H1 (cell line): ENCODE results near the gene EXOG. TPM values are rescaled to one million over a fixed set of nuclear protein-coding genes. Genes with fewer than 3 reads are reported as not detected.

Experiments used
- CTCF ChIA-PET: fragments of 300-600 bp; sonication (Branson Sonifier 250); formaldehyde crosslinking; loops from one replicate; lab custom pipeline; 2021; ENCODE audit not compliant: partially characterized antibody; lab: Charles Lee
- POLR2A ChIA-PET: fragments of 300-600 bp; sonication (Branson Sonifier 250); formaldehyde crosslinking; loops from one replicate; lab custom pipeline; 2021; ENCODE audit warnings: inconsistent platforms; ENCODE audit not compliant: partially characterized antibody; lab: Charles Lee
- DNase-seq, 2 experiments: peaks; one replicate each; pipeline versions ENCODE4 v3.0.0 to v3.0.0-alpha.2; 2010 to 2022; ENCODE audit warnings: low spot score in 2 of 2, low read depth in 1 of 2, mixed read lengths in 1 of 2
- FAIRE-seq: peaks from 2 replicates; lab custom pipeline; 2011; peaks lifted over from hg19 to GRCh38; lab: Jason Lieb, UNC
- H2AFZ ChIP-seq: 2 replicates; pipeline ENCODE4 v1.8.1; 2012; ENCODE audit warnings: low read length, inconsistent platforms
- H2AK5ac ChIP-seq: 2 replicates; pipeline ENCODE4 v1.6.1; 2013; ENCODE audit warnings: low read depth, low read length
- H2BK120ac ChIP-seq: replicated peaks from 2 replicates; pipeline ENCODE3; 2013; ENCODE audit warnings: low read depth, low read length, inconsistent platforms
- H2BK12ac ChIP-seq: 2 replicates; pipeline ENCODE4 v1.6.1; 2013; ENCODE audit warnings: low read depth, low read length
- H2BK15ac ChIP-seq: 2 replicates; pipeline ENCODE4 v1.6.1; 2013; ENCODE audit warnings: low read length
- H2BK20ac ChIP-seq: 2 replicates; pipeline ENCODE4 v1.6.1; 2013; ENCODE audit warnings: low read length
- H2BK5ac ChIP-seq: 2 replicates; pipeline ENCODE4 v1.6.1; 2013; ENCODE audit warnings: low read depth, low read length
- H3K14ac ChIP-seq: 2 replicates; pipeline ENCODE4 v1.6.1; 2013; ENCODE audit warnings: inconsistent platforms; ENCODE audit not compliant: insufficient read length
- H3K18ac ChIP-seq: 2 replicates; pipeline ENCODE4 v1.6.1; 2013; ENCODE audit warnings: low read length; ENCODE audit errors: extremely low read depth
- H3K23ac ChIP-seq: 2 replicates; pipeline ENCODE4 v1.6.1; 2013; ENCODE audit warnings: inconsistent platforms; ENCODE audit not compliant: insufficient read length
- H3K23me2 ChIP-seq: 2 replicates; pipeline ENCODE4 v1.6.1; 2013; ENCODE audit warnings: low read depth, low read length
- H3K27ac ChIP-seq: 2 replicates; pipeline ENCODE4 v1.6.1; 2011; ENCODE audit warnings: low read depth, low read length, inconsistent platforms
- H3K27me3 ChIP-seq, 4 experiments: replicated peaks in 1 of 4; 1 replicate in 1 of 4; 2 replicates in 3 of 4; pipeline versions ENCODE4 v1.6.1 to v1.8.1; 2011 to 2013; ENCODE audit warnings: low read length in 3 of 4, mild to moderate bottlenecking in 3 of 4, inconsistent platforms in 2 of 4, mixed read lengths in 2 of 4, moderate library complexity in 1 of 4; ENCODE audit not compliant: control insufficient read depth in 3 of 4, insufficient read depth in 3 of 4; ENCODE audit errors: extremely low read depth in 1 of 4
- H3K36me3 ChIP-seq, 4 experiments: 2 replicates each; pipeline versions ENCODE4 v1.6.1 to v1.8.1; 2011 to 2013; ENCODE audit warnings: mild to moderate bottlenecking in 4 of 4, low read length in 3 of 4, moderate library complexity in 2 of 4, control low read depth in 1 of 4, inconsistent platforms in 1 of 4; ENCODE audit not compliant: insufficient read depth in 4 of 4, control insufficient read depth in 2 of 4
- H3K4ac ChIP-seq: replicated peaks from 2 replicates; pipeline ENCODE3; 2013; ENCODE audit warnings: low read length, low read depth, mixed read lengths, inconsistent platforms; ENCODE audit not compliant: insufficient read length
- H3K4me1 ChIP-seq, 4 experiments: replicated peaks in 1 of 4; 1 replicate in 1 of 4; 2 replicates in 3 of 4; pipeline versions ENCODE4 v1.6.1 to v1.8.1; 2011 to 2013; ENCODE audit warnings: low read length in 3 of 4, inconsistent platforms in 2 of 4, mixed read lengths in 1 of 4; ENCODE audit not compliant: insufficient read depth in 4 of 4, control insufficient read depth in 3 of 4
- H3K4me2 ChIP-seq, 2 experiments: 2 replicates each; pipeline versions ENCODE4 v1.6.1 to v1.8.1; 2011 to 2013; ENCODE audit warnings: low read depth in 2 of 2, low read length in 2 of 2, control low read depth in 1 of 2, inconsistent platforms in 1 of 2, mild to moderate bottlenecking in 1 of 2; ENCODE audit not compliant: insufficient read depth in 1 of 2
- H3K4me3 ChIP-seq, 4 experiments: fragments of 200-600, 300-600 bp in 1 of 4; sonication (generic), shearing (Covaris generic), sonication (Bioruptor Twin) in 1 of 4; 2 replicates each; pipeline versions ENCODE4 v1.5.1 to v1.8.1; 2011 to 2016; ENCODE audit warnings: low read length in 4 of 4, low read depth in 3 of 4, control low read depth in 2 of 4, inconsistent platforms in 2 of 4, mild to moderate bottlenecking in 2 of 4, mixed read lengths in 1 of 4, moderate library complexity in 1 of 4; ENCODE audit not compliant: insufficient read depth in 2 of 4; ENCODE audit errors: extremely low read depth in 1 of 4
- H3K56ac ChIP-seq: replicated peaks from 2 replicates; pipeline ENCODE3; 2013; ENCODE audit warnings: low read depth, mild to moderate bottlenecking, mixed read lengths, low read length, inconsistent platforms; ENCODE audit not compliant: insufficient read length
- H3K79me1 ChIP-seq: 2 replicates; pipeline ENCODE4 v1.6.1; 2013; ENCODE audit warnings: low read depth, low read length, control low read depth
- H3K79me2 ChIP-seq, 2 experiments: 2 replicates each; pipeline versions ENCODE4 v1.6.1 to v1.8.1; 2012 to 2013; ENCODE audit warnings: low read length in 2 of 2, mild to moderate bottlenecking in 2 of 2, inconsistent platforms in 1 of 2; ENCODE audit not compliant: insufficient read depth in 2 of 2, control insufficient read depth in 1 of 2
- H3K9ac ChIP-seq, 4 experiments: replicated peaks in 1 of 4; 1 replicate in 1 of 4; 2 replicates in 3 of 4; pipeline versions ENCODE4 v1.6.1 to v1.8.1; 2011 to 2013; ENCODE audit warnings: low read depth in 3 of 4, low read length in 3 of 4, control low read depth in 2 of 4, mild to moderate bottlenecking in 2 of 4, moderate library complexity in 2 of 4, inconsistent platforms in 1 of 4; ENCODE audit errors: extremely low read depth in 1 of 4
- H3K9me3 ChIP-seq, 2 experiments: 2 replicates each; pipeline versions ENCODE4 v1.6.1 to v1.8.1; 2012 to 2013; ENCODE audit warnings: mild to moderate bottlenecking in 2 of 2, moderate library complexity in 2 of 2, control low read depth in 1 of 2, inconsistent platforms in 1 of 2, low read depth in 1 of 2, low read length in 1 of 2, mixed read lengths in 1 of 2; ENCODE audit not compliant: insufficient read depth in 2 of 2
- H4K20me1 ChIP-seq, 2 experiments: replicated peaks in 1 of 2; 2 replicates each; pipeline versions ENCODE3 to v1.8.1; 2011 to 2013; ENCODE audit warnings: inconsistent platforms in 2 of 2, low read length in 2 of 2, mild to moderate bottlenecking in 1 of 2; ENCODE audit not compliant: insufficient read depth in 2 of 2, control insufficient read depth in 1 of 2
- H4K5ac ChIP-seq: 2 replicates; pipeline ENCODE4 v1.6.1; 2013; ENCODE audit warnings: low read length, low read depth, mixed read lengths, inconsistent platforms; ENCODE audit not compliant: insufficient read length
- H4K8ac ChIP-seq: 2 replicates; pipeline ENCODE4 v1.8.0; 2013; ENCODE audit warnings: mild to moderate bottlenecking, moderate library complexity, low read length, inconsistent platforms; ENCODE audit not compliant: insufficient read depth; ENCODE audit errors: extremely low read depth
- H4K91ac ChIP-seq: replicated peaks from 2 replicates; pipeline ENCODE3; 2013; ENCODE audit warnings: low read length, mixed read lengths, inconsistent platforms; ENCODE audit not compliant: insufficient read length
- ASH2L ChIP-seq: fragments of 200-600, 300-600 bp; sonication (generic); IDR thresholded peaks from one replicate; pipeline ENCODE4 v1.7.1; 2017; ENCODE audit warnings: low read length
- CTBP2 ChIP-seq: IDR thresholded peaks from 2 replicates; pipeline ENCODE4 v1.7.0; 2011; ENCODE audit warnings: borderline replicate concordance, mild to moderate bottlenecking, moderate library complexity, mixed read lengths, low read length; ENCODE audit not compliant: insufficient read depth, insufficient read length
- KDM1A ChIP-seq: fragments of 200-600, 300-600 bp; sonication (generic); IDR thresholded peaks from 2 replicates; pipeline ENCODE4 v1.7.1; 2016; ENCODE audit warnings: mild to moderate bottlenecking, low read length, borderline replicate concordance
- SIRT6 ChIP-seq: IDR thresholded peaks from one replicate; pipeline ENCODE4 v1.7.1; 2012; ENCODE audit warnings: low read length, inconsistent platforms
- SRF ChIP-seq: IDR thresholded peaks from 2 replicates; pipeline ENCODE4 v1.6.1; 2011; ENCODE audit warnings: mild to moderate bottlenecking, low read depth, low read length, moderate library complexity
- TEAD4 ChIP-seq: IDR thresholded peaks from 2 replicates; pipeline ENCODE4 v1.6.1; 2012; ENCODE audit warnings: low read depth, low read length, inconsistent platforms, mixed read lengths
- WGBS, 2 experiments: shearing (Covaris generic) in 1 of 2; methylation state at CpG; one replicate each; pipeline versions ENCODE4 v1.1.6 to v1.1.7; 2013 to 2015; ENCODE audit warnings: low lambda C conversion rate in 2 of 2, mixed read lengths in 2 of 2, inconsistent platforms in 1 of 2, low coverage in 1 of 2, missing lambda C conversion rate in 1 of 2; ENCODE audit not compliant: insufficient replicate concordance in 2 of 2, insufficient coverage in 1 of 2, insufficient read length in 1 of 2; ENCODE audit errors: extremely low coverage in 1 of 2, missing lambda C conversion rate in 1 of 2; 5-methylcytosine and 5-hydroxymethylcytosine counted together
- polyA plus RNA-seq, 7 experiments: library from polyadenylated mRNA; depleted of rRNA in 3 of 7; stranded (reverse) in 5 of 7; unstranded in 2 of 7; fragments of >200 nt in 5 of 7; fragments of 200-250 nt in 2 of 7; gene quantifications; 1 replicate in 5 of 7; 2 replicates in 1 of 7; 4 replicates in 1 of 7; pipeline versions ENCODE4 v1.2.1 to v1.2.3, GENCODE V29; 2011 to 2013; ENCODE audit warnings: missing spikeins in 2 of 7, mixed read lengths in 2 of 7
- total RNA-seq: library from RNA; stranded (reverse); fragmentation: NEBNext Ultra II Directional; extraction: Animal tissue kit (Norgen Biotek cat#: 25700); gene quantifications from 2 replicates; pipeline ENCODE4 v1.2.1, GENCODE V29; 2021
- TF ChIP-seq, protein P1 (sequence below), 3 experiments: IDR thresholded peaks; 1 replicate in 2 of 3; 2 replicates in 1 of 3; pipeline versions ENCODE4 v1.5.1 to v1.6.1; 2011; ENCODE audit warnings: low read length in 3 of 3, mild to moderate bottlenecking in 3 of 3, inconsistent platforms in 2 of 3, low read depth in 1 of 3, moderate library complexity in 1 of 3; ENCODE audit not compliant: insufficient read depth in 1 of 3; ENCODE audit errors: control extremely low read depth in 1 of 3
- TF ChIP-seq, protein P2 (sequence below): IDR thresholded peaks from 2 replicates; pipeline ENCODE4 v1.6.1; 2012; ENCODE audit warnings: low read length, inconsistent platforms

The EXOG gene
- total and polyA plus RNA-seq, 2 of the 8 experiments (the other 6 are each of a cell fraction or from before 2014, with no cell fraction given): 7.2 to 12.9 TPM

DNA sequence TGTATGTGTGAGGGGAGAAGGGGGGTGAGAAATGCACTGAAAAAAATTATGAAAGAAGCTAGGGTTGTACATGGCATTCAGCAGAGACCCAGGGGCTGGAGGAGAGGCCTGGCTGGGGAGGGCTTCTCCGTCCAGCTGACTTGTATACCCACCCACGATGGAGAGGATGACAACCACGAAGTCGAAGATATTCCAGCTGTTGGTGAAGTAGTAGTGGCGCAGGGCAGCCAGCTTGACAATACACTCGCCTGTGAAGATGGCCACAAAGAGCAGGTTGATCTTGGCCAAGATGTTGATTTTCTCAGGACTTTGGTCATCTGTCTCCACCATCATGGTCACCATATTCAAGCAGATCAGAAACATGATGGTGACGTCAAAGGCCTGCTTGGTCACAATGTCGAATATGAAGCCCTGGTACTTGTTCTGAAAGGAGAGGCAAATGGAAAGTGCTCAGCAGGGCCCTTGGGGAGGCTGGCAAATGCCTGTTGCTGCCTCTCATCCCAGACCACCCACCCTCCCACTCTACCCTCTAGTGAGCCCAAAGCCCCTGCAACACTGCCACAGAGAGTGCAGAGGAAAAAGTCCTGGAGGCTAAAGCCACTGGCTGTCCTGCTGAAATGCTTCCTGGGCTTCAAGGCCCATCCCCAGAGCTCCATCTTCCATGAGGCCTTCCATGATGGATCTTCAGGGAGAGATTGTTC, 58.1 kb downstream of the EXOG start:
- no peaks in the 10 kb centered on the region for H3K79me1 ChIP-seq
- no peak overlapping the region for H3K14ac ChIP-seq
- ChIA-PET POLR2A (interaction anchor here (1.2 kb wide), 1 partner anchor 22 kb away, joined by 3 read pairs; no protein-coding TSS in a partner anchor), CTCF (interaction anchor here (0.7 to 2.5 kb wide), 8 partner anchors 8 to 785 kb away, joined by 3 to 7 read pairs (median 4); no protein-coding TSS in a partner anchor)
- no peaks in the 10 kb centered on the region for H4K20me1 ChIP-seq
- no peak overlapping the region for H3K56ac ChIP-seq
- H3K9ac ChIP-seq: no peak overlapping the region
- DNase-seq: no peak
- no peak overlapping the region for H2BK15ac ChIP-seq
- peaks cover 0 to 3% (median 0%) of the 10 kb centered on the region in 4 experiments; a peak in 2 of 8 replicates for H3K36me3 ChIP-seq
- H3K4me1 ChIP-seq: no peaks in the 10 kb centered on the region
- no peak overlapping the region for H2AK5ac ChIP-seq
- 86% methylated on average over 8 of the region's 8 CpGs; no CpG with 5 or more reads in 1 of the 2 experiments for WGBS, 2 experiments
- no peaks in the 10 kb centered on the region for H3K23me2 ChIP-seq
- H3K79me2 ChIP-seq: no peaks in the 10 kb centered on the region
- FAIRE-seq: no peak
- no peak overlapping the region for H3K4ac ChIP-seq
- H3K4me2 ChIP-seq: no peak overlapping the region
- H3K27ac ChIP-seq: no peak overlapping the region
- H2BK12ac ChIP-seq: no peak overlapping the region
- H4K5ac ChIP-seq: no peak overlapping the region
- no peak overlapping the region for H4K91ac ChIP-seq
- H4K8ac ChIP-seq: no peak overlapping the region
- no peak overlapping the region for H2BK5ac ChIP-seq
- no peaks in the 10 kb centered on the region for H3K27me3 ChIP-seq
- H3K18ac ChIP-seq: no peak overlapping the region
- no peak overlapping the region for H2BK120ac ChIP-seq
- no peak overlapping the region for H3K4me3 ChIP-seq
- no peak overlapping the region for H3K23ac ChIP-seq
- peaks cover 0 to 5% of the 10 kb centered on the region in 2 experiments; a peak in 1 of 4 replicates for H3K9me3 ChIP-seq
- no peak overlapping the region for H2BK20ac ChIP-seq
- no peak overlapping the region for H2AFZ ChIP-seq
- TF ChIP-seq TEAD4 (no peak), ASH2L (no peak), SRF (no peak), CTBP2 (no peak), KDM1A (no peak), SIRT6 (no peak)
- TF ChIP-seq, protein P1, sequence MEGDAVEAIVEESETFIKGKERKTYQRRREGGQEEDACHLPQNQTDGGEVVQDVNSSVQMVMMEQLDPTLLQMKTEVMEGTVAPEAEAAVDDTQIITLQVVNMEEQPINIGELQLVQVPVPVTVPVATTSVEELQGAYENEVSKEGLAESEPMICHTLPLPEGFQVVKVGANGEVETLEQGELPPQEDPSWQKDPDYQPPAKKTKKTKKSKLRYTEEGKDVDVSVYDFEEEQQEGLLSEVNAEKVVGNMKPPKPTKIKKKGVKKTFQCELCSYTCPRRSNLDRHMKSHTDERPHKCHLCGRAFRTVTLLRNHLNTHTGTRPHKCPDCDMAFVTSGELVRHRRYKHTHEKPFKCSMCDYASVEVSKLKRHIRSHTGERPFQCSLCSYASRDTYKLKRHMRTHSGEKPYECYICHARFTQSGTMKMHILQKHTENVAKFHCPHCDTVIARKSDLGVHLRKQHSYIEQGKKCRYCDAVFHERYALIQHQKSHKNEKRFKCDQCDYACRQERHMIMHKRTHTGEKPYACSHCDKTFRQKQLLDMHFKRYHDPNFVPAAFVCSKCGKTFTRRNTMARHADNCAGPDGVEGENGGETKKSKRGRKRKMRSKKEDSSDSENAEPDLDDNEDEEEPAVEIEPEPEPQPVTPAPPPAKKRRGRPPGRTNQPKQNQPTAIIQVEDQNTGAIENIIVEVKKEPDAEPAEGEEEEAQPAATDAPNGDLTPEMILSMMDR (IDR thresholded peaks at IDR 0.05; ENCODE audit: control extremely low read depth in 1 of 3, insufficient read depth in 1 of 3, low read depth in 1 of 3, low read length in 3 of 3): no peak
- TF ChIP-seq, protein P2, sequence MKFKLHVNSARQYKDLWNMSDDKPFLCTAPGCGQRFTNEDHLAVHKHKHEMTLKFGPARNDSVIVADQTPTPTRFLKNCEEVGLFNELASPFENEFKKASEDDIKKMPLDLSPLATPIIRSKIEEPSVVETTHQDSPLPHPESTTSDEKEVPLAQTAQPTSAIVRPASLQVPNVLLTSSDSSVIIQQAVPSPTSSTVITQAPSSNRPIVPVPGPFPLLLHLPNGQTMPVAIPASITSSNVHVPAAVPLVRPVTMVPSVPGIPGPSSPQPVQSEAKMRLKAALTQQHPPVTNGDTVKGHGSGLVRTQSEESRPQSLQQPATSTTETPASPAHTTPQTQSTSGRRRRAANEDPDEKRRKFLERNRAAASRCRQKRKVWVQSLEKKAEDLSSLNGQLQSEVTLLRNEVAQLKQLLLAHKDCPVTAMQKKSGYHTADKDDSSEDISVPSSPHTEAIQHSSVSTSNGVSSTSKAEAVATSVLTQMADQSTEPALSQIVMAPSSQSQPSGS: no peak
